ENCODE results near the gene PHAF1.

The PHAF1 gene

DNA sequence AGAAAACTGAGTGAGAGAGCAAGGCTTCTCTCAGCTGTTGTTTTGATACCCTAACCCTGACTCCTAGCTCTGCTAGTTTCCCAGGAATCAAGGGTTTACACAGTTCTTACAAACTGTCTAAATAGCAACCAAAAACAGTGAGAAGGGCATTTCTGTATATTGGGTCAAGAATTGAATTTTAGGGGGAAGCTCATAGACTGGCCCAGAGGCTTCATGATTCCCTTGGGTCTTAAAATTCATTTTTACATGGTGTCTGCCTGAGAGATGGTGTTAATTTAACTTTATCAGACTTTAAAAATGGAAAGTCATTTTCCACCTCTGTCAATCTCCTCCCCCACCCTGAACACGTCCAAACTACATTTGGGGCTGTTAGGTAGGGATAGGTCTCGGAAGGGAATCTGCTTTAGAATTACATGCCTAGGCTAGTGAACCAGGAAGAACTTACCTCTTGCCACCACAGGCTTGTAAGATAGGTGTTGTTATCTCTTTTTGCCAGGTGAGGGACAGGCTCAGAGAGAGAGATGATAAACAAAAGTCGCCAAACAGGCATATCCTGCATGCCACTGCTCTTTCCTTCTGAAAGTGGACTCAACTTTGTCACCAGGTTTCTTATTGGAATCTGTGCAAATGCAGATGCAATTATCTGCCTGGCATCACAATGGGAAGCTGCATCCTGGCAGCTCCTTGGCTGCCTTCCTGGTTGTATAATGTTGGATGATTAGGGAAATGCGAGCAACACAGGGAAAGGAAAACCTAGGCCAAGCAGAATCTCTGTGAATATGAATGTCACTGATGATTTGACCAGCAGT lies 3.1 kb downstream of the PHAF1 start:
- no peak for DNase-seq
- no peaks in the 10 kb centered on the region for H3K9me3 ChIP-seq (ENCODE audit: severe bottlenecking)
- H3K27ac ChIP-seq: no peak overlapping the region
- H3K4me3 ChIP-seq (ENCODE audit: low read depth, low read length): no peak overlapping the region
- H3K36me3 ChIP-seq: peaks cover 18% of the 10 kb centered on the region
- H3K27me3 ChIP-seq (ENCODE audit: insufficient read depth, low read depth, severe bottlenecking): no peaks in the 10 kb centered on the region
- TF ChIP-seq, protein P1, sequence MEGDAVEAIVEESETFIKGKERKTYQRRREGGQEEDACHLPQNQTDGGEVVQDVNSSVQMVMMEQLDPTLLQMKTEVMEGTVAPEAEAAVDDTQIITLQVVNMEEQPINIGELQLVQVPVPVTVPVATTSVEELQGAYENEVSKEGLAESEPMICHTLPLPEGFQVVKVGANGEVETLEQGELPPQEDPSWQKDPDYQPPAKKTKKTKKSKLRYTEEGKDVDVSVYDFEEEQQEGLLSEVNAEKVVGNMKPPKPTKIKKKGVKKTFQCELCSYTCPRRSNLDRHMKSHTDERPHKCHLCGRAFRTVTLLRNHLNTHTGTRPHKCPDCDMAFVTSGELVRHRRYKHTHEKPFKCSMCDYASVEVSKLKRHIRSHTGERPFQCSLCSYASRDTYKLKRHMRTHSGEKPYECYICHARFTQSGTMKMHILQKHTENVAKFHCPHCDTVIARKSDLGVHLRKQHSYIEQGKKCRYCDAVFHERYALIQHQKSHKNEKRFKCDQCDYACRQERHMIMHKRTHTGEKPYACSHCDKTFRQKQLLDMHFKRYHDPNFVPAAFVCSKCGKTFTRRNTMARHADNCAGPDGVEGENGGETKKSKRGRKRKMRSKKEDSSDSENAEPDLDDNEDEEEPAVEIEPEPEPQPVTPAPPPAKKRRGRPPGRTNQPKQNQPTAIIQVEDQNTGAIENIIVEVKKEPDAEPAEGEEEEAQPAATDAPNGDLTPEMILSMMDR (IDR thresholded peaks at IDR 0.05; ENCODE audit: low read depth, low read length): no peak

DNA sequence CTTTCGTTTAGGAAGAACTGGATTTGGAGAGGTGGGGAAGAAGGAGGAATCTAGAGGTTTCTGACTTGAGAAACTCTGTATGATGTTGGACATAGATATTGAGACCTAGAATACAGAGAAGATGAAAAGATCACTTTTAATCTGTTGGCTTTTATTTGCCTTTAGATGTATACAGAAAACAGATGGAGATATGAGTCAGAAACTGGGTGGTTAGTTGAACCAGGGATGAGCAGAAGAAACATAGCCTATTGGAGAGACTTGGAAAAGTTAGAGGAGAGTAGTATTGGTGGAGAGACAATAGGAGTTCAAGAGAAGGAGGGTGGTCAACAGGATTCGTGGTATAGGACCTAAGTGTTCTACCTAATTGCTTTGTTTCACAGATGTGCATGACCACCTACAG lies 5.1 kb downstream of the PHAF1 start:
- H3K36me3 ChIP-seq: peaks cover 18% of the 10 kb centered on the region
- no peak overlapping the region for H3K27ac ChIP-seq
- DNase-seq: no peak
- H3K9me3 ChIP-seq (ENCODE audit: severe bottlenecking): no peaks in the 10 kb centered on the region
- H3K27me3 ChIP-seq (ENCODE audit: insufficient read depth, low read depth, severe bottlenecking): no peaks in the 10 kb centered on the region
- no peak overlapping the region for H3K4me3 ChIP-seq (ENCODE audit: low read depth, low read length)
- TF ChIP-seq, protein P1 (IDR thresholded peaks at IDR 0.05; ENCODE audit: low read depth, low read length): no peak

DNA sequence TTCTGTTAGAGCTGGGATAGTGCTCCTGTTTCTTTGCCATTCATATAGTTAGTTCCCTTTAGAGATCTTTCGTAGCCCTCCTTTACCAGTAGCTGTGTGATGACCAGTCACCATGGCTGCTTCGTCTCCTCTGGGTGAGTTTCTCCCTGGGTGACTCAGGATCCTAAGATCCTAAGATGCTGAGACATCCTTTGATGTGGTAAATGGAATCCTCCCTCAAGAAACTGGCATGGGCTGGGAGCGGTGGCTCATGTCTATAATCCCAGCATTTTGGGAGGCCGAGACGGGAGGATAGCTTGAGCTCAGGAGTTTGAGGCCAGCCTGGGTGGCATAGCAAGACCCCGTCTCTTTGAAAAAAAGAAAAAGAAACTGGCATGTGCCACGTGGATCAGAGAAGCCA lies 5.9 kb downstream of the PHAF1 start:
- TF ChIP-seq, protein P1 (IDR thresholded peaks at IDR 0.05; ENCODE audit: low read depth, low read length): no peak
- no peaks in the 10 kb centered on the region for H3K9me3 ChIP-seq (ENCODE audit: severe bottlenecking)
- no peak overlapping the region for H3K4me3 ChIP-seq (ENCODE audit: low read depth, low read length)
- no peaks in the 10 kb centered on the region for H3K27me3 ChIP-seq (ENCODE audit: insufficient read depth, low read depth, severe bottlenecking)
- no peak overlapping the region for H3K27ac ChIP-seq
- DNase-seq: no peak
- peaks cover 24% of the 10 kb centered on the region for H3K36me3 ChIP-seq

DNA sequence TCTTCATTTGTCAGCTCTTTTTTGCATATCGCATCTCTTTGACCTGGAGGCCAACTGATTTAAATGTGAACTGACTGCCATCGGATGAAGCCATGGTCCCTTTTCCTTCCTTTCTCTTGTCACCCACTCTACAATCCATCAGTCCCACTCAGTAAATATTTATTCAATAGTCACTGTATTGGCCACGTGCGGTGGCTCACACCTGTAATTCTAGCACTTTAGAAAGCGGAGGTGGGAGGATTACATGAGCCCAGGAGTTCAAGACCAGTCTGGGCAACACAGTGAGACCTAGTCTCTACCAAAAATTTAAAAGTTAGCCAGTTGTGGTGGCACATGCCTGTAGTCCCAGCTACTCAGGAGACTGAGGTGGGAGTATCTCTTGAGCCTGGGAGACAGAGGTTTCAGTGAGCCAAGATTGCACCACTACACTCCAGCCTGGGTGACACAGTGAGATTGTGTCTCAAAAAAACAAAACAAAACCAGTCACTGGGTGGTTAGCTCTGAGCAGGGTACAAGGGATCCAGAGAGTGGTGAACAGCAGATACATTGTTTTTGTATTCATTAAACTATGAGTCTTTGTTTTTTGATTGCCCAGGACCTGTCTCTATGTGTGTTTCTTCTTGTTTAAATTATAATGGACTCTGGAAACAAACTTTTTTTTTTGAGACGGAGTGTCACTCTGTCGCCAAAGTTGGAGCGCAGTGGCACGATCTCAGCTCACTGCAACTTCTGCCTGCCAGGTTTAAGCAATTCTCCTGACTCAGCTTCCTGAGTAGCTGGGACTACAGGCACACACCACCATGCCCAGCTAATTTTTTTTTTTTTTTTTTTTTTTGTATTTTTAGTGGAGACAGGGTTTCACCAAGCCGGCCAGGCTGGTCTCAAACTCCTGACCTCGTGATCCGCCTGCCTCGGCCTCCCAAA lies 6.9 kb downstream of the PHAF1 start:
- TF ChIP-seq, protein P1 (IDR thresholded peaks at IDR 0.05; ENCODE audit: low read depth, low read length): no peak
- Histone ChIP-seq H3K4me3 (ENCODE audit: low read depth, low read length) (no peak overlapping the region), H3K27me3 (ENCODE audit: insufficient read depth, low read depth, severe bottlenecking) (no peaks in the 10 kb centered on the region), H3K36me3 (peaks cover 21% of the 10 kb centered on the region), H3K9me3 (ENCODE audit: severe bottlenecking) (no peaks in the 10 kb centered on the region), H3K27ac (no peak overlapping the region)
- no peak for DNase-seq

DNA sequence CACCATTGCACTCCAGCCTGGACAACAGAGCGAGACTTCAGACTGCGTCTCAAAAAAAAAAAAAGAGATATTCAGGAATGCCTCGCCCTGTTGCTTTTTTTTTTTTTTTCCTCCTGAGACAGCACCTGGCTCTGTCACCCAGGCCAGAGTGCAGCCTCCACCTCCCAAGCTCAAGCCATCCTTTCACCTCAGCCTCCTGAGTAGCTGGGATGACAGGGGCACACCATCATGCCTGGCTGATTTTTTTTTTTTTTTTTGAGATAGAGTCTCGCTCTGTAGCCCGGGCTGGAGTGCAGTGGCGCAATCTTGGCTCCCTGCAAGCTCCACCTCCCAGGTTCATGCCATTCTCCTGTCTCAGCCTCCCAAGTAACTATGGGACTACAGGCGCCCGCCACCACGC lies 8.0 kb downstream of the PHAF1 start:
- TF ChIP-seq, protein P1 (IDR thresholded peaks at IDR 0.05; ENCODE audit: low read depth, low read length): no peak
- Histone ChIP-seq H3K27me3 (ENCODE audit: insufficient read depth, low read depth, severe bottlenecking) (no peaks in the 10 kb centered on the region), H3K27ac (no peak overlapping the region), H3K4me3 (ENCODE audit: low read depth, low read length) (no peak overlapping the region), H3K36me3 (peaks cover 26% of the 10 kb centered on the region), H3K9me3 (ENCODE audit: severe bottlenecking) (no peaks in the 10 kb centered on the region)
- no peak for DNase-seq

Measured in WERI-Rb-1 (cell line).